HG03575 (cell line): ENCODE data around the gene JPH2.

Experiments
- ATAC-seq: cut with Tn5 transposase; IDR thresholded peaks from one replicate; pipeline ENCODE4 v1.9.1; 2021; ENCODE audit not compliant: unreplicated experiment, insufficient number of reproducible peaks, low FRiP score; ENCODE audit errors: extremely low read depth

Gene JPH2

GRCh38 chr20:44089987-44090674 lies 96.9 kb downstream of the JPH2 start:
- ATAC-seq: no peak

GRCh38 chr20:44087857-44088120 lies 99.2 kb downstream of the JPH2 start:
- no peak for ATAC-seq

GRCh38 chr20:44087051-44087856 lies 99.7 kb downstream of the JPH2 start:
- ATAC-seq: no peak

DNA sequence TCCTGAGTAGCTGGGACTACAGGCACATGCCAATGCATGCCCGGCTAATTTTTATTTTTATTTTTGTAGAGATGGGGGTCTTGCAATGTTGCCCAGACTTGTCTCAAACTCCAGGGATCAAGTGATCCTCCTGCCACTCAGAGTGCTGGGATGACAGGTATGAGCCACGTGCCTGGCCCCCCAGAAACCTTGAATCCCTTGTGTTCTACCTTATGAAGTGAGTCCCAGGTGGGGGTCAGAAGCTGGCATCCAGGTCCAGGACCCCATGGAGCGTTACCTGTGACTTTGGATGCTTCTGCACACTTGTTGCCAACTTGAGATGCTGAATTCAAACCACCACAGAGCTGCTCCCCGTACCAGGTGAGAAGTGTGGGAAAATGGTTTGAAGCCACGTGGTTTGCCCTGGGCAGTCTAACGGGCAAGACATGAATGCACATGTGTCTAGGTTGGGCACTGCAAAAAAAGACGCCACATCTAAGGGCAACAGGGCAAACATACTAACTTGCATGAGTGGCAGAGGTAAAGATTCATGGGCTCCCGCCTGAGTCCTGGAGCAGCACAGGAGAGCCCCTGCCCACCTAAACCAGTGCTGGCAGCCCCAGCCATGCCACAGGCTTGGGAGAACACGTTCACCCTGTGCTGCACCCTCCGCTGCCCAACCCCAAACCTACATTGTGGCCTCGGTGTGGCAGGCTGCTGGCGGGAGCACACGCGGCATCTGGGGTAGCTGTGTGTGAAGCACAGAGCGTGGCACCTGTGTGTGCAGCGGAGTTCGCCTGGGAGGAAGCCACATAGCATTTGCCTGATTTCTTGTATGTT lies 101.2 kb downstream of the JPH2 start:
- no peak for ATAC-seq

- ATAC-seq: no peak
Observed at GRCh38 chr20:44084891-44085290, 102.1 kb downstream of the JPH2 start.

DNA sequence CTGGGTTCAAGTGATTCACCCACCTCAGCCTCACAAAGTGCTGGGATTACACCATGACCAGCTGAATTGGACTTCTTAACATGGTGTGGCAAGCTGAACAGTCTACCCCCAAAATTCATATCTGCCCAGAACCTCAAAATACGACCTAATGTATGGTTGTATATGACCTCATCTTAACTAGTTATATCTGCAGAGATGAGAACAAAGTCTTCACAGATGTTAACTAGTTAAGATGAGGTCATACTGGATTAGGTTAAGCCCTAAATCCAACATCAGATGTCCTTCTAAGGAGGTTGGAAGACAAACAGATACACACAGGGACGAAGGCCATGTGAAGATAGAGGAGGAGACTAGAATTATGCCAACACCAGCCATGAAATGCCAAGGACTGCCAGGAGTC lies 102.5 kb downstream of the JPH2 start:
- no peak for ATAC-seq

DNA sequence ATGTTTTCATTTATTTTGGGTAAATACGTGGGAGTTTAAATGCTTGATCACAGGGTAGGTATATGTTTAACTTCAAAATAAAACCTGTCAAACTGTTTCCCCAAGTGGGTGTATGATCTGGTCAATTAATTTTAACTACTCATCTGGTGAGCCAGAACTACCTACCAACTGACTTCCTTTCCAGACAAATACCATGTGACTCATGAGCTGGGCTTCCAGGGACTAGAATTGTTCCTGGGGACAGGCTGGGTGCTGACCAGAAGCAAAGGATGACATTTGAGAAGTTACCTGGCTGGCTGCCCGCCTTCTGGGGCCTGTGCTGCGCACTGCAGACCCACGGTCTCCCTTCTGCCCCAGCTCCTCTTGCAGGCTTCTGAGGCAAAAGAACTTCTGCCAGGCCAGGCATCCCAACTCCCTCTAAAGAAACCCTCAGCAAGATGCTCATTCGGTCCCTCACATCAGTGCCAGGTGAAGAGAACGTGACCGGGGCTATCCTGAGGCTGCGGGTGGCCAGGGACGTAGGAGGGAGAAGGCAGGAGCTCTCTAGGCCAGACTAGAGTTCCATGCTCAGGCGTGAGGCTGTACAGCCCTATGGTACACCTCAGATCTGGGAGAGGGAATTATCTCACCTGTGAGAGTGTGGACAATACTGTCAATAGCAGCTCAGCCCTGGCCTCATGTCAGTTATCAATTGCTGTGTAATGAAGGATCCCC lies 103.6 kb downstream of the JPH2 start:
- ATAC-seq: no peak

DNA sequence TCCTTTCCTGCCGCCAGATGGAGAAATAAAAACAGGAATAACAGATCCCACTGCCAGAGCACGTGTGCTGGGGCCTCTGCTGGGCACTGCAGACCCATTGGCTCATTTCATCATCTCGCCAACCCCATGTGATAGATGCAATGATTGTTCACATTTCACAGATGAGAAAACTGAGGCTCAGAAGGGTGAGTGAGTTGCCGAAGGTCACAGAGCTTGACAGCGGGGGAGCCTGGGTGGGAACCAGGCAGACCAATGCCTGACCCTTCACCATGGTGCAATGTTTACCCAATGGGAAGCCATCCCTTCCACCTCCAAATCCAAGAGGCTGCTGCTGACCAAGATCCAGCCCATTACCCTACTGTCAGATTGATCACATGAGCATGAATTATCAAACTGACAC lies 105.1 kb downstream of the JPH2 start:
- no peak for ATAC-seq

DNA sequence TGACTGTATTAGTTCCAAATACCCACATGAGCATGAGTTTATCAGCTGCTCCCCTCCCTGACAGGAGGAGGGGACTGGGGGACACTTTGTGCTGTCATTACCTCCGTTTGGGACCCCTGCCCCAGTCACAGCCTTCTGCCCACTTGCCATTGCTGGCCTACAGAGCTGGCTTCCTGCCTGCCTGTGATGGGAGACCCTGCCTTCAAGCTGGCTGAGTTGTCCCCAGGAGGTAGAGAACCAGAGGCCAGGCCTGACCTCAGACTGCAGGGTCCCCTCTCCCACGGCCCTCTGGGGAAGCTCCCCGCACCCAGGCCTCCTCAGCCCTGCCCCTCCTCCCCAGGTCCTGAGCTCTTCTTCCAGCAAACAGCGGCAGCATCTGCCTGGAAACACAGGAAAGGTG lies 105.5 kb downstream of the JPH2 start:
- ATAC-seq: no peak

GRCh38 chr20:44080646-44081267 lies 106.2 kb downstream of the JPH2 start:
- ATAC-seq: no peak

DNA sequence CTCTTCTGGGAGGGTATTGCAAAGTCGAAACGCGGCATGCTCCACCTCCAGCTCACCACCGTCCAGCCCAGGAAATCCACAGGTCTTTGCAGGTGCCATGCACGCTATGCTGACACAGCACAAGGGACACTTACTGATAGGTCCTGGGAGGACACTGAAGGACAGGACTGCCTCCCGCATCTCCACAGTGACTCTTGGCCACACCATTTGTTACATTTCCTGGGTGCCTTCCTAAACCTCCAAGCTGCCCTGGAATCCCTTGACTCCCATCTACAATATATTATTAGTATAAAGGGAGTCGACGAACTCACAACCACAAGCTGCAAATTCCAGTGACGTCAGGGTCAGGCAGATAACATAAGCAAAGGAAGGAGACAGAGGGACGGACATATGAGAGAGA lies 106.9 kb downstream of the JPH2 start:
- ATAC-seq: no peak

- no peak for ATAC-seq
Observed at GRCh38 chr20:44079291-44079690, 107.7 kb downstream of the JPH2 start.

GRCh38 chr20:44075950-44076232 lies 111.1 kb downstream of the JPH2 start:
- ATAC-seq: no peak

DNA sequence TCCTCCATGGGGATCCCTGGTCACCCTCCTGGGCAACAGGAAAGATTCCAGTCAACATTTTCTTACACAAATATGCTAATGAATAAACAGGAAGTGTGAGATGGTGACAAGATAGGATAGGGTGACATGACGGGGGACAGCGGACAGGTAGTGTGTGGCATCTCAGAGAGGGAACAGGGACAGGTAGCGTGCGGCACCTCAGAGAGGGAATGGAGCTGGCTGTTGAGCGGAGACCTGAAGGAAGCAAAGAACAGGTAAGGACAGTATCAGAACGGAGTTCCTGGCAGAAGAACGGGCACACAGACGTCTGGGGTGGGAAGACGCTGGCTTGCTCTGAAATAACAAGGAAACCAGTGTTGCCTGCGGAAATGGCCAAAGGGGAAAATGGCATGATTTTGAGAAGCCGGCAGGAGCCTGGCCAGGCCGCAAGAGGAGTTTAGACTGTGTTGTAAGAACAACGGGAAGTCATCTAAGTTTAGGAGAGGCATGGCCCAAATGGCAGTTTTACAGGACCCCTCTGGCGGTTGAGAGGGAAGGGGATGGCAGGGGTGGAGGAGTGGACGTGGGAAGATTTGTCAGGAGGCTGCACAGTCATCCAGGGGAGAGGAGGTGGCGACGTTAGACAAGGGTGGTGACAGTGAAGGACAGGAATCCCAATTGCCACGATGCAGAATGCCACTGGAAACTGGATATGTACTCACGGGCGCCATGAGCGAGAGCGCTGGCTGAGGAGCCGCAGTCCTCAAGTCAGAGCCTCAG lies 111.6 kb downstream of the JPH2 start:
- ATAC-seq: no peak

- ATAC-seq: no peak
Observed at GRCh38 chr20:44074252-44075151, 112.5 kb downstream of the JPH2 start.

DNA sequence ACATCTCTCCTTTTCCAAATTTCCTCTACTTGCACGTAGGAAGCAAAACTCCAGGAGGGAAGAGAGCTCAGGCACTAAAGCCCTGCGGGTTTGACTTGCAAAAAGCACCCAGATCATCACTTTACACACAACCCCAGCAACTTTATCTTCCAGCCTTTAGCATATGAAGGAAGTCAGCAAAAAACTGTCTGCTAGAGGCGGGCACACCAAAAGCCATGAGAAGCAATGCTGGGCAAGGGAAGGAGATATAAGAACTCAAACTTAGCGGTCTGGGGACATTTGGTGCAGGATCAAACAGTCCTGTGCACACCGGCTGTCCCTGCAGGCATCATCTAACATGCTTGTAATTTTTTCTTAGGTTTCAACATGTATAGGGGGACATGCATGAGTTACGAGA lies 113.3 kb downstream of the JPH2 start:
- no peak for ATAC-seq

DNA sequence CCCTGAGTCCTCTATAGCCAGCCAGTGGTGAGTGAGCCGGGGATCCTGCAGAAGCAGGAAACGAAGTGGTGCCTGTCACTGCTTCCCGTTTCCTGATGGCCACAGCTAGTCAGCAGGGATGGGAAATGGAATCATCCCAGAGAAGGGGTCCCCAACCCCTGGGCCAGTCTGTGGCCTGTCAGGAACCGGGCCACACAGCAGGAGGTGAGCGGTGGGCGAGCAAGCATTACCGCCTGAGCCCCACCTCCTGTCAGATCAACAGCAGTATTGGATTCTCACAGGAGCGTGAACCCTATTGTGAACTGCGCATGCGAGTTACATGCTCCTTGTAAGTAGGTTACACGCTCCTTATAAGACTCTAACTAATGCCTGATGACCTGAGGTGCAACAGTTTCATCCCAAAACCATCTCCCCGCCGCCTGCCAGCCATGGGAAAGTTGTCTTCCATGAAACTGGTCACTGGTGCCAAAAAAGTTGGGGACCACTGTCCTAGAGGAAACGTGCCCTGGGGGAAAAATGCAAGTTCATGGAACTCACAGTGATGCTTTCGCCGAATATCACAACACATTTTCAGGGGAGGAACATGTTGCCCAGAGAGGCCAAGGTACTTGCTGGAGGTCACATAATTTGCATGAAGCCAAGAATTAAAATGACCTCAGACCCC lies 113.8 kb downstream of the JPH2 start:
- no peak for ATAC-seq
